GM04504 (cell line): ENCODE measurements around the gene KIF16B.
"Not testable (repeated sequence)": the region's sequence is repeated elsewhere in the genome, so short reads cannot be mapped to it uniquely, and the experiment has no call there.

Experiments used
- DNase-seq: peaks from one replicate; pipeline ENCODE4 v3.0.0-alpha.2; 2012; ENCODE audit warnings: low read depth

The KIF16B gene

DNA sequence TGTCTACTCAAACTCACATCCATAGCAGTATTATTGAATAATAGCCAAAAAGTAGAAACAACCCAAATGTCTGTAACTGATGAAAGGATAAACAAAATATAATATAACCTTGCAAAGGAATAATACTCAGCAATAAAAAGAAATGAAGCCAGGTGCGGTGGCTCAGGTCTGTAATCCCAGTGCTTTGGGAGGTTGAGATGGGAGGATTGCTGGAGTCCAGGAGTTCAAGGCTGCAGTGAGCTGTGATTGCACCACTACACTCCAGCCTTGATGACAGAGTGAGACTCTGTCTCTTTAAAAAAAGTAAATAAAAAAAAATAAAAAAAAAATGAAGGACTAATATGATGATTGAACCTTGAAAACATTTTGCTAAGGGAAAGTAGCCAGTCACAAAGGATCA lies 22.1 kb upstream of the KIF16B start:
- DNase-seq, result no peak

DNA sequence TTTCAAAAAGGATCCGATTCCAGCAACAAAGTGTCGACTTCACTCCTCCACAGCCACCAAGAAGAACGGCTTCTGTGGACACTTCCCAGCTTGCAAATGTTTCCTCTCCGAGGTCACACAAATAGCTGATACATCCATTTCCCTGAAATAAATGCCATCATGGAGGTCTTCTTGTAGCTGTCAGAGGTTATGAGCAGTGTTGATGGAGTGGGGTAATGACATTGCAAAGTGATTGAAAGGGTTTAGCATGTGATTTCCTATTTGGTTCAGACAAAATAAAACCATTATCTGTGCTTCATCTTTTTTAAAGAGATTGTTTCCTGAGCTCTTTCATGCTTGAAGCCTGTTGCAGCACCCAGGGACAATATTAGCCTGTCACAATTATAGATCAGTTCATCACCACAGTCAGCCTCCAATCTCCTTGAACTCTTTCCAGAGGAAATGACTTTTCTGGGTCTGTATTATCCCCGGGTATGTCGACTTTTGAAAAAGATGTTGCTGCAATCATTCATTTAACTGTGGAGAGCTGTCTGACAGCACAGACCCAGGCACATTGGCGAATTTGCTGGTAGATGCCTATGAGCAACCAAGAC lies 16.9 kb upstream of the KIF16B start:
- no peak for DNase-seq

GRCh38 chr20:16589623-16590022 lies 16.4 kb upstream of the KIF16B start:
- DNase-seq, result no peak

GRCh38 chr20:16588241-16588640 lies 15.0 kb upstream of the KIF16B start:
- no peak for DNase-seq

- no peak for DNase-seq
Observed at GRCh38 chr20:16587066-16587465, 13.8 kb upstream of the KIF16B start.

DNA sequence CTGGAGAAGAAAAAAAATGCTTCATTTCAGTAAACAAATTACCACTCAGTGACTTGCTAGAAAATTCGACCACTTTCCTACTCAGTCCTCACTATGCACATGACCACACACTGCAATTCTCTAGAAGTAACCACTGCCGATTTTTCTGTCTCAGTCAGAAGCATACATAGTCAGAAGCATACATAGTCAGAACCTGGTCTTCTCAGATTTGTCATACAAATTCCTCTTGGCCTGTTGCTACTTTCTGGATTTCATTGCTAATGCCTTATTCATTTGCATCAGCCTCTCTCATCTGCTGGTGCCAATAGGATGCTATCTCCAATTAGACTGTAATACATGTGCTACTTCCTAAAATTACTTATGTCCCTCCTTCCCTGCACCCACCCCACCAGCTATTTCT lies 10.2 kb upstream of the KIF16B start:
- no peak for DNase-seq

DNA sequence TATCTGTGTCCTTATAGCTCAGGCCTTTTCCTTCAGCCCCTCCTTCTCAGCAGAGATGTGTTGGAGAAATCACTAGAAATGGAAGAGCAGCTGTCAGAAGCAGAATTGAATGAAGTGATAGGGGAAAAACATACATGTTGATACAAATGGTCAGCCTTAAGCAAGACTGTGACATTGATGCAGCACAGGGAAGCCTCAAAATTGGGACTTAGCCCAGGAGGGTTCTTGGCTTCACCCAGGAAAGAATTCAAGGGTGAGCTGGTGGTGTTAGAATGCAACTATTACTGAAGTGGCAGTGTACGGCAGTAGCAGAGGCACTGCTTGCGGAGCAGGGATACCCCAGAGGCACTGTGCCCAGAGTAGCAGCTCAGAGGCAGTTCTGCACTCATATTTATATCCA lies 8.0 kb upstream of the KIF16B start:
- DNase-seq, result no peak

- no peak for DNase-seq
Observed at GRCh38 chr20:16580620-16581019, 7.4 kb upstream of the KIF16B start.

- DNase-seq, result peak; percentile 94
Observed at GRCh38 chr20:16580147-16580546, 6.9 kb upstream of the KIF16B start.

GRCh38 chr20:16576219-16576618 lies 3.0 kb upstream of the KIF16B start:
- DNase-seq, result no peak

DNA sequence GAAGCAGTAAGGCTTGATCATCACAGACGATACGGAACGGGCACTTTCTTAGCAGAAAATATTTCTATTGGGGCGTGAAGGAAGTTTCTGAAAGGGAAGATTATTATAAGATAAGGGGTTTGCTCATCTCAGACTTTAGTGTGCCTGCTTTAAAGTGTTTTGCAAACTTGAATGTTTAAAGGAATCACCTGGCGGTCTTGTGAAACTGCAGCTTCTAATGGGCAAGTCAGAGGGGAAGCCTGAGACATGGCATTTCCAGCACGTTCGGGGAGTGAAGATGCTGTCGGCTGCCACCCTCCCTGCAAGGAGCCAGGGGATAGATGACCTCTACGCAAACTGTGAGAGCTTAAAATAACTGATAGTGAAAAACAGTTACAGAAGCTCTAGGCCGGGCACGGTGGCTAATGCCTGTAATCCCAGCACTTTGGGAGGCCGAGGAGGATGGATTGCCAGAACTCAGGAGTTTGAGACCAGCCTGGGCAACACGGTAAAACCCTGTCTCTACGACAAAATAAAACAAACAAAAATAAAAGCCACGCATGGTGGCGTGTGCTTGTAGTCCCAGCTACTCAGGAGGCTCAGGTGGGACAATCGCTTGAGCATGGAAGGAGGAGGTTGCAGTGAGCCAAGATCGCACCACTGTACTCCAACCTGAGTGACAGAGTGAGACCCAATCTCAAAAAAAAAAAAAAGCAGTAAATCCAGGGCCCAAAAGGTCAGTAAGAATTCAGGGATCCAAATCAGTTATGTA lies 2.3 kb upstream of the KIF16B start:
- no peak for DNase-seq

- peak; percentile 33 for DNase-seq
Observed at GRCh38 chr20:16574656-16575355, 1.6 kb upstream of the KIF16B start.

- no peak for DNase-seq
Observed at GRCh38 chr20:16571333-16571732, 1.9 kb downstream of the KIF16B start.

DNA sequence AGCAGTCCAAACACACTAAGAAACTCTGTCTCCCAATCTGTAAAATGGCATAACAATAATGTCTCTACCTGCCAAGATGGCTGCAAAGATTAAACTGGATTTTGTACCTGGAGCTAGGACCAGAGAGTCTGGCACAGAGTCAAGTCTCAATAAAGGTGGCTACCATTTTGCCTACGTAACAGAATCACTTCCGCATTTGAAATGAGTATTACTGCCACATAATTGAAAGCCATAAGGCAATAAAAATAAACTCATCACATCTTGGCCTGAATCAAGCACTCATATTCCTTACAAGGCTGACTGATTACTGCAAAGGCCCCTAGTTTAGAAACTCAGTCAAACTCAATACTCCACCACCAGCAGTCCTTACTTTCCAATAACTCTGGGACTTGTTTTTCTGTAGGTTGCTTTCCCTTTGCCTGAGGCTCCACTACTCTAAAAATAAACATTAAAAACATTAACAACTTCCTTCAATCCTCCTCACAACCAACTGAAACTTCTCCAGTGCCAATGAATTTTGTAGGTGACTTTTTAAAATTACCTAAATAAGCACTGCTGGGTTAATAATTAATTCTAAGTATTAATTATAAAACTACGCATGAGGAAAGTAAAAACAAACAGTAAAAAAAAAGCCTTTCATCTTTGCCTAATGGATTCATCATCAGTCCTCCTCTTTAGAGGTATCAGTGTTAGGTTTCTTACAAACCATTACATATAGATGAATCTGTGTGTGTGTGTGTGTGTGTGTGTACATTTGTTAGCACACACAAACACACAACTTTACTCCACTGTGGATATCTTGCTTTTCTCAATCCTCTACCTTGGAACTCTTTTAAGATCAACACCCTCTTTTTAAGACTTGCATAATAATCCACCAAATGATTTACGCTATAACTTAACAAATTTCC lies 3.7 kb downstream of the KIF16B start:
- no peak for DNase-seq

DNA sequence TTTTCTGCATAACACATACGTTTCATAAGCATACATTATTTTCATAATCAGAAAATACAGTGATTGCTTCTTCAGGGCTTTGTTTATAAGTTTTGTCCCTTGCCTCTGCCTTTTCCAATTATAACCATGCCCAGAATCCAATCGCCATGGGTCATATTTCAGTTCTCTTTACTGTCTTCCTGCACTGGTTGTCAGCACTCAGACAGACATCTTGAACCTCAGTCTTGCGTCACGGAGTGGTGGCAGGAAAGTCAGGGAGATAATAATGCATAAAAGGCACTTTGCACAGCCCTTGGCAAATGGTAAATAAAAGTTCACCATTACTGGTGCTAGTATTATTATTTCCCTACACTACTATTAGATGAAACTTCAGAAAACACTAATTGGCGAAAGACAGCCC lies 7.2 kb downstream of the KIF16B start:
- no peak for DNase-seq

- DNase-seq, result not testable (repeated sequence)
Observed at GRCh38 chr20:16564079-16564478, 9.2 kb downstream of the KIF16B start.

GRCh38 chr20:16563066-16563806 lies 10.0 kb downstream of the KIF16B start:
- DNase-seq, result no peak

- DNase-seq, result no peak
Observed at GRCh38 chr20:16562259-16562658, 11.0 kb downstream of the KIF16B start.

- no peak for DNase-seq
Observed at GRCh38 chr20:16560661-16561060, 12.6 kb downstream of the KIF16B start.

DNA sequence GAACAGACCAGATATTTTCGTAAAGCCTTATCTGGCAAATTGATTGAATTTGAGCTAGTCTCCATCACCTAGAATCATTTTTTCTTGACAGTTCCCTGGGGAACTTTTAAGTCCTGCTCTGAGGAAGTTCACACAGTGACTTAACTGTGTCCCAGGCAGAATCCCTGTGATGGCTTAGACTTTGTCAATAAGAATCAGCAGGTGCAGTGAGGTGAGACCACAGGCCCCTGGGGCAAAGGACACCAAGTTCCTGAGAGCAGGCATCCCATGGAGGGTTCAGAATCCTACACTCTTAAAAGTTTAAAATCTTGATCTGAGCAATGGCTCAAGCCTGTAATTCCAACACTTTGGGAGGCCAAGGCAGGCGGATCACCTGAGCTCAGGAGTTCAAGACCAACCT lies 13.0 kb downstream of the KIF16B start:
- DNase-seq, result no peak

DNA sequence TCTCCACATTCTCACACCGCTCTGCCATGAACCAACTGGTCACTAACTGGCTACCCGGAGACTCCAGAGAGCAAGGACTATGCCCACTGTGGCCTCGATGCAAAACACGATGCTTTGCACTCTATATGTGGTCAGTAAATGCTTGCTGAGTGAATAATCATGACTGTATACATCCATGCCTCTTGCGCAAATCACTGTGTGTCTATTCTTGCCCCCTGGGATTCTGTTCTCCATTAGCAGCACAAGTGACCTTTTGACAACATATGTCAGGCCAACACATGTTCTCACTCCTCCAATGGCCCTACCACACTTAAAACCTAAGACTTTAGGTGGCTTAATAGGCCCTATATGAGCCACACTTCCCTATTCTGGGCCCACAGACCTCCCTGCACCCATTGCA lies 16.9 kb downstream of the KIF16B start:
- no peak for DNase-seq

- DNase-seq, result no peak
Observed at GRCh38 chr20:16555754-16556153, 17.5 kb downstream of the KIF16B start.
